HepG2 (cell line): ENCODE data around the gene MARK2. TPM values are rescaled to one million over a fixed set of nuclear protein-coding genes. Genes with fewer than 3 reads are reported as not detected.

ENCODE experiments used
- ARNTL ChIP-seq: sonication (generic); formaldehyde crosslinking; IDR thresholded peaks from 2 replicates; pipeline ENCODE4 v1.4.0; 2020; ENCODE audit warnings: mild to moderate bottlenecking, missing genetic modification reagents
- CREB1 ChIP-seq, 2 experiments: fragments of 450-650 bp in 1 of 2; IDR thresholded peaks; 2 replicates each; pipeline ENCODE4 v1.6.1; 2016 to 2017; ENCODE audit warnings: control low read depth in 1 of 2, mild to moderate bottlenecking in 1 of 2, missing compliant biosample characterization in 1 of 2, missing genetic modification characterization in 1 of 2
- DPF2 ChIP-seq: sonication (generic); formaldehyde crosslinking; IDR thresholded peaks from 2 replicates; pipeline ENCODE4 v1.4.0; 2020; ENCODE audit warnings: mild to moderate bottlenecking, low read depth, missing genetic modification reagents, borderline replicate concordance
- FOSL1 ChIP-seq: sonication (generic); formaldehyde crosslinking; IDR thresholded peaks from 2 replicates; pipeline ENCODE4 v1.9.0; 2021; ENCODE audit warnings: missing genetic modification reagents, borderline replicate concordance
- HMGXB4 ChIP-seq, 2 experiments: sonication (generic) in 1 of 2; formaldehyde crosslinking in 1 of 2; IDR thresholded peaks; 2 replicates each; pipeline versions ENCODE4 v1.4.0 to v1.6.1; 2018 to 2020; ENCODE audit warnings: missing genetic modification reagents in 2 of 2, borderline replicate concordance in 1 of 2, low read depth in 1 of 2, mild to moderate bottlenecking in 1 of 2, missing biosample characterization in 1 of 2
- HNRNPH1 ChIP-seq: fragments of 200-400 bp; formaldehyde crosslinking; optimal IDR thresholded peaks from 2 replicates; pipeline ENCODE3; 2017; ENCODE audit warnings: mild to moderate bottlenecking, low read depth, low read length
- IRX3 ChIP-seq: sonication (generic); formaldehyde crosslinking; IDR thresholded peaks from 2 replicates; pipeline ENCODE4 v1.8.1; 2023; ENCODE audit warnings: mild to moderate bottlenecking, low read depth, missing genetic modification reagents, borderline replicate concordance
- MIER2 ChIP-seq: IDR thresholded peaks from 2 replicates; pipeline ENCODE4 v1.6.1; 2016; ENCODE audit warnings: missing biosample characterization, missing genetic modification reagents
- NFE2L1 ChIP-seq: sonication (generic); formaldehyde crosslinking; IDR thresholded peaks from 2 replicates; pipeline ENCODE4 v1.4.0; 2020; ENCODE audit warnings: missing genetic modification reagents, mild to moderate bottlenecking, borderline replicate concordance
- NR1H2 ChIP-seq: sonication (generic); formaldehyde crosslinking; IDR thresholded peaks from 2 replicates; pipeline ENCODE4 v1.8.1; 2022; ENCODE audit warnings: low read depth, missing genetic modification reagents, borderline replicate concordance
- NR2F1 ChIP-seq, 2 experiments: fragments of 450-650 bp in 1 of 2; formaldehyde crosslinking in 1 of 2; IDR thresholded peaks; 2 replicates each; pipeline versions ENCODE4 v1.5.0 to v1.6.1; 2016 to 2020; ENCODE audit warnings: mild to moderate bottlenecking in 1 of 2, missing compliant biosample characterization in 1 of 2, missing genetic modification reagents in 1 of 2, moderate library complexity in 1 of 2
- RFX1 ChIP-seq: fragments of 450-650 bp; IDR thresholded peaks from 2 replicates; pipeline ENCODE4 v1.6.1; 2017
- TBP ChIP-seq: sonication (generic); formaldehyde crosslinking; IDR thresholded peaks from 2 replicates; pipeline ENCODE4 v1.5.0; 2020; ENCODE audit warnings: missing genetic modification reagents
- ZFP91 ChIP-seq: sonication (generic); formaldehyde crosslinking; IDR thresholded peaks from 2 replicates; pipeline ENCODE4 v1.9.0; 2022; ENCODE audit warnings: missing genetic modification reagents, mild to moderate bottlenecking, borderline replicate concordance
- ZNF12 ChIP-seq: sonication (generic); formaldehyde crosslinking; IDR thresholded peaks from 2 replicates; pipeline ENCODE4 v1.5.0; 2020; ENCODE audit warnings: missing genetic modification reagents
- ZNF33A ChIP-seq: sonication (generic); formaldehyde crosslinking; IDR thresholded peaks from 2 replicates; pipeline ENCODE4 v1.5.1; 2020; ENCODE audit warnings: missing genetic modification reagents, mild to moderate bottlenecking, moderate library complexity, borderline replicate concordance
- ZNF678 ChIP-seq: sonication (generic); formaldehyde crosslinking; IDR thresholded peaks from 2 replicates; pipeline ENCODE4 v1.4.0; 2020; ENCODE audit warnings: mild to moderate bottlenecking, missing genetic modification reagents
- ZNF777 ChIP-seq: sonication (generic); formaldehyde crosslinking; IDR thresholded peaks from 2 replicates; pipeline ENCODE4 v1.4.0; 2020; ENCODE audit warnings: missing genetic modification reagents
- ZNF780A ChIP-seq: sonication (generic); formaldehyde crosslinking; IDR thresholded peaks from 2 replicates; pipeline ENCODE4 v1.8.0; 2022; ENCODE audit warnings: mild to moderate bottlenecking, missing genetic modification reagents, moderate library complexity
- polyA plus RNA-seq, 8 experiments: library from polyadenylated mRNA; depleted of rRNA in 3 of 8; stranded (reverse) in 7 of 8; unstranded in 1 of 8; fragments of >200 nt; fragmentation: Illumina TruSeq in 4 of 8; extraction: Trizol in 4 of 8; gene quantifications; 2 replicates each; pipeline versions ENCODE4 v1.2.1 to v1.2.3, GENCODE V29; 2011 to 2016; ENCODE audit warnings: low read depth in 4 of 8, missing spikeins in 1 of 8, mixed read lengths in 1 of 8; ENCODE audit not compliant: insufficient read depth in 1 of 8
- total RNA-seq, 5 experiments: library from RNA; depleted of rRNA; stranded (reverse); fragments of >200 nt; fragmentation: Illumina TruSeq; extraction: Trizol; gene quantifications; 2 replicates each; pipeline ENCODE4 v1.2.3, GENCODE V29; 2016; ENCODE audit warnings: low read depth in 1 of 5
- TF ChIP-seq, protein P1 (sequence below): sonication (generic); formaldehyde crosslinking; IDR thresholded peaks from 2 replicates; pipeline ENCODE4 v1.5.1; 2020; ENCODE audit warnings: missing genetic modification reagents, mild to moderate bottlenecking, borderline replicate concordance
- TF ChIP-seq, protein P2 (sequence below): fragments of 450-650 bp; IDR thresholded peaks from 2 replicates; pipeline ENCODE4 v1.6.1; 2016

Gene MARK2
- total and polyA plus RNA-seq, 2 of the 13 experiments (the other 11 are each of a cell fraction or from before 2014, with no cell fraction given), result 13.5 to 13.9 TPM

- TF ChIP-seq HMGXB4 (CRISPR knock-in tag; IDR thresholded peaks at IDR 0.05; ENCODE audit: borderline replicate concordance in 1 of 2, low read depth in 1 of 2) (peak; percentile 63 to 91), NFE2L1 (CRISPR knock-in tag) (no peak), ZNF12 (no peak), NR2F1 (CRISPR knock-in tag; IDR thresholded peaks at IDR 0.05) (peak; percentile 49 to 55; a peak in 3 of 4 replicates), ARNTL (CRISPR knock-in tag) (no peak), ZNF777 (CRISPR knock-in tag) (peak; percentile 24; the same call in 1 of the 2 replicates), NR1H2 (no peak), FOSL1 (CRISPR knock-in tag) (no peak), HNRNPH1 (no peak), TBP (CRISPR knock-in tag) (no peak), DPF2 (CRISPR knock-in tag) (no peak), MIER2 (0 out of 2 replicates have a peak, but pooled peaks have one; percentile 51), CREB1 (IDR thresholded peaks at IDR 0.05) (0 out of 2 replicates have a peak, but pooled peaks have one; percentile 25), CREB1 (CRISPR knock-in tag; IDR thresholded peaks at IDR 0.05) (no peak), ZNF33A (no peak), ZNF780A (CRISPR knock-in tag) (no peak), ZFP91 (CRISPR knock-in tag) (peak; percentile 66), RFX1 (no peak), IRX3 (CRISPR knock-in tag) (no peak), ZNF678 (no peak)
- TF ChIP-seq, protein P1, sequence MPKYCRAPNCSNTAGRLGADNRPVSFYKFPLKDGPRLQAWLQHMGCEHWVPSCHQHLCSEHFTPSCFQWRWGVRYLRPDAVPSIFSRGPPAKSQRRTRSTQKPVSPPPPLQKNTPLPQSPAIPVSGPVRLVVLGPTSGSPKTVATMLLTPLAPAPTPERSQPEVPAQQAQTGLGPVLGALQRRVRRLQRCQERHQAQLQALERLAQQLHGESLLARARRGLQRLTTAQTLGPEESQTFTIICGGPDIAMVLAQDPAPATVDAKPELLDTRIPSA (CRISPR knock-in tag), result peak; percentile 55; the same call in 1 of the 2 replicates
- TF ChIP-seq, protein P2, sequence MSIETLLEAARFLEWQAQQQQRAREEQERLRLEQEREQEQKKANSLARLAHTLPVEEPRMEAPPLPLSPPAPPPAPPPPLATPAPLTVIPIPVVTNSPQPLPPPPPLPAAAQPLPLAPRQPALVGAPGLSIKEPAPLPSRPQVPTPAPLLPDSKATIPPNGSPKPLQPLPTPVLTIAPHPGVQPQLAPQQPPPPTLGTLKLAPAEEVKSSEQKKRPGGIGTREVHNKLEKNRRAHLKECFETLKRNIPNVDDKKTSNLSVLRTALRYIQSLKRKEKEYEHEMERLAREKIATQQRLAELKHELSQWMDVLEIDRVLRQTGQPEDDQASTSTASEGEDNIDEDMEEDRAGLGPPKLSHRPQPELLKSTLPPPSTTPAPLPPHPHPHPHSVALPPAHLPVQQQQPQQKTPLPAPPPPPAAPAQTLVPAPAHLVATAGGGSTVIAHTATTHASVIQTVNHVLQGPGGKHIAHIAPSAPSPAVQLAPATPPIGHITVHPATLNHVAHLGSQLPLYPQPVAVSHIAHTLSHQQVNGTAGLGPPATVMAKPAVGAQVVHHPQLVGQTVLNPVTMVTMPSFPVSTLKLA, result no peak
These were observed 33.3 kb downstream of the MARK2 start (continued) for GRCh38 chr11:63871962-63872799.
